Coronary artery (tissue), 2 donors: ENCODE measurements around the gene PRM1.

ENCODE experiments used
- DNase-seq: peaks from one replicate; pipeline ENCODE4 v3.0.0-alpha.2; 2017; ENCODE audit warnings: low spot score
- H3K27ac ChIP-seq, 2 donors: fragments of 200-600 bp; sonication (generic); one replicate each; pipeline ENCODE4 v1.5.1; 2016 to 2019
- H3K4me3 ChIP-seq: fragments of 200-600 bp; sonication (generic); 2 replicates; pipeline ENCODE4 v1.5.1; 2016; ENCODE audit warnings: mild to moderate bottlenecking, moderate library complexity
- CTCF ChIP-seq: fragments of 200-600 bp; sonication (generic); IDR thresholded peaks from one replicate; pipeline ENCODE4 v1.5.1; 2019; ENCODE audit warnings: antibody characterized with exemption

PRM1 gene

GRCh38 chr16:11235703-11235991 lies 45.5 kb downstream of the PRM1 start:
- TF ChIP-seq CTCF = no peak
- DNase-seq = no peak
- no peak overlapping the region for H3K27ac ChIP-seq
- no peak overlapping the region for H3K4me3 ChIP-seq

- no peak for TF ChIP-seq CTCF
- Histone ChIP-seq H3K27ac (peak overlapping the region in 1 of 2 donors; percentile 11), H3K4me3 (no peak overlapping the region)
These were observed 46.0 kb downstream of the PRM1 start for GRCh38 chr16:11234884-11235702.

GRCh38 chr16:11233727-11234376 lies 47.3 kb downstream of the PRM1 start:
- Histone ChIP-seq H3K4me3 (no peak overlapping the region), H3K27ac (peak overlapping the region in 1 of 2 donors; percentile 22)
- no peak for DNase-seq
- TF ChIP-seq CTCF = no peak

More at GRCh38 chr16:11234884-11235702, 46.0 kb downstream of the PRM1 start:
- no peak for DNase-seq

- no peak for TF ChIP-seq CTCF
- H3K27ac ChIP-seq = peak overlapping the region in 1 of 2 donors; percentile 22
- DNase-seq = no peak
- H3K4me3 ChIP-seq = no peak overlapping the region
These were observed 48.0 kb downstream of the PRM1 start for GRCh38 chr16:11232852-11233726.

GRCh38 chr16:11232302-11232851 lies 48.8 kb downstream of the PRM1 start:
- no peak overlapping the region for H3K27ac ChIP-seq
- no peak overlapping the region for H3K4me3 ChIP-seq
- DNase-seq = no peak
- TF ChIP-seq CTCF = no peak

GRCh38 chr16:11231367-11231970 lies 49.7 kb downstream of the PRM1 start:
- no peak overlapping the region for H3K27ac ChIP-seq
- no peak overlapping the region for H3K4me3 ChIP-seq
- TF ChIP-seq CTCF = no peak
- no peak for DNase-seq
